PC-3 (cell line): ENCODE measurements around the gene CNPY1. TPM values are rescaled to one million over a fixed set of nuclear protein-coding genes. Genes with fewer than 3 reads are reported as not detected.

Experiments
- ATAC-seq: fragments of 200-7000 bp; cut with Tn5 transposase; 2 replicates; pipeline ENCODE4 v1.9.1; 2020; ENCODE audit warnings: mild to moderate bottlenecking, moderate library complexity
- BruUV-seq: library from RNA; stranded (reverse); fragments of 400-500 nt; replicated peaks from 2 replicates; lab custom pipeline; 2021; lab: Mats Ljungman, UMichigan
- CTCF ChIA-PET: fragments of 300-600 bp; sonication (Branson Sonifier 250); formaldehyde crosslinking; loops from one replicate; lab custom pipeline; 2022; ENCODE audit warnings: antibody characterized with exemption; lab: Charles Lee
- POLR2A ChIA-PET: fragments of 300-600 bp; sonication (Branson Sonifier 250); formaldehyde crosslinking; loops from one replicate; lab custom pipeline; 2022; ENCODE audit warnings: antibody characterized with exemption; ENCODE audit not compliant: unreplicated experiment; lab: Charles Lee
- DNase-seq: peaks from one replicate; pipeline ENCODE4 v3.0.0-alpha.2; 2015
- H2AFZ ChIP-seq: fragments of 300-600 bp; sonication (generic); 2 replicates; pipeline ENCODE4 v1.6.0; 2016; ENCODE audit warnings: antibody characterized with exemption, low read length
- H3F3A ChIP-seq: fragments of 300-600 bp; sonication (generic); one replicate; pipeline ENCODE4 v1.6.0; 2017; ENCODE audit warnings: antibody characterized with exemption, low read length, control low read depth, mild to moderate bottlenecking; ENCODE audit not compliant: unreplicated experiment
- H3K27ac ChIP-seq: fragments of 300-600 bp; sonication (generic); 2 replicates; pipeline ENCODE4 v1.5.1; 2016; ENCODE audit warnings: mild to moderate bottlenecking, low read length
- H3K27me3 ChIP-seq: fragments of 300-600 bp; sonication (generic); 2 replicates; pipeline ENCODE4 v1.6.1; 2016; ENCODE audit warnings: low read length, mixed read lengths
- H3K36me3 ChIP-seq: fragments of 300-600 bp; sonication (generic); 2 replicates; pipeline ENCODE4 v1.6.1; 2016; ENCODE audit warnings: low read depth, mixed run types, low read length, mixed read lengths
- H3K4me1 ChIP-seq: fragments of 300-600 bp; sonication (generic); 2 replicates; pipeline ENCODE4 v1.5.1; 2016; ENCODE audit warnings: low read length; ENCODE audit not compliant: insufficient read depth
- H3K4me2 ChIP-seq: fragments of 300-600 bp; sonication (generic); 2 replicates; pipeline ENCODE4 v1.6.0; 2016; ENCODE audit warnings: low read length
- H3K4me3 ChIP-seq: fragments of 300-600 bp; sonication (generic); 2 replicates; pipeline ENCODE4 v1.5.1; 2016; ENCODE audit warnings: mild to moderate bottlenecking, low read length, mixed read lengths
- H3K79me2 ChIP-seq: fragments of 300-600 bp; sonication (generic); 2 replicates; pipeline ENCODE4 v1.6.1; 2017; ENCODE audit warnings: low read length, mixed read lengths
- H3K9ac ChIP-seq: fragments of 300-600 bp; sonication (generic); 2 replicates; pipeline ENCODE4 v1.6.0; 2016; ENCODE audit warnings: mild to moderate bottlenecking, low read length
- H3K9me2 ChIP-seq: fragments of 300-600 bp; sonication (generic); replicated peaks from 2 replicates; pipeline ENCODE4 v1.6.1; 2016; ENCODE audit warnings: mixed run types, low read length, mixed read lengths
- H3K9me3 ChIP-seq: fragments of 300-600 bp; sonication (generic); 2 replicates; pipeline ENCODE4 v1.6.1; 2016; ENCODE audit warnings: low read length, mixed read lengths
- H4K20me1 ChIP-seq: fragments of 300-600 bp; sonication (generic); 2 replicates; pipeline ENCODE4 v1.6.1; 2016; ENCODE audit warnings: low read length, mixed read lengths
- CTCF ChIP-seq: fragments of 300-600 bp; sonication (generic); conservative IDR thresholded peaks from 2 replicates; pipeline ENCODE4 v1.5.1; 2017; ENCODE audit warnings: antibody characterized with exemption, low read depth, mild to moderate bottlenecking, low read length
- EZH2 ChIP-seq: fragments of 300-600 bp; sonication (generic); IDR thresholded peaks from one replicate; pipeline ENCODE4 v1.6.1; 2017; ENCODE audit warnings: antibody characterized with exemption, mild to moderate bottlenecking, low read length; ENCODE audit not compliant: unreplicated experiment
- EZH2phosphoT487 ChIP-seq: fragments of 300-600 bp; sonication (generic); IDR thresholded peaks from 2 replicates; pipeline ENCODE4 v1.6.1; 2018; ENCODE audit warnings: mild to moderate bottlenecking, antibody characterized with exemption, low read length, borderline replicate concordance
- intact Hi-C: fragments of 100-400 bp; cut with micrococcal nuclease; formaldehyde crosslinking; loops from 2 replicates; pipeline ENCODE4 v1.9.0; 2023
- total RNA-seq: library from RNA; depleted of rRNA; stranded (reverse); fragments of >200 nt; gene quantifications from 2 replicates; pipeline ENCODE4 v1.2.3, GENCODE V29; 2014

CNPY1 gene
- total RNA-seq, 1 experiment from 2014 or later: not detected

- Histone ChIP-seq H3F3A (no peaks in the 10 kb centered on the region), H3K9ac (no peak overlapping the region), H3K36me3 (no peaks in the 10 kb centered on the region), H3K9me2 (no peaks in the 10 kb centered on the region), H3K79me2 (no peaks in the 10 kb centered on the region), H3K4me1 (no peaks in the 10 kb centered on the region), H3K27me3 (peaks cover 12% of the 10 kb centered on the region), H3K9me3 (no peaks in the 10 kb centered on the region), H3K4me3 (no peak overlapping the region), H3K27ac (no peak overlapping the region), H3K4me2 (no peak overlapping the region), H2AFZ (no peak overlapping the region), H4K20me1 (no peaks in the 10 kb centered on the region)
- BruUV-seq: no TSS peak
- intact Hi-C loops: no loop called here
- TF ChIP-seq EZH2 (no peak), EZH2phosphoT487 (no peak), CTCF (no peak)
- CTCF ChIA-PET: no interaction called here
- POLR2A ChIA-PET: no interaction called here
- ATAC-seq (no peak), DNase-seq (no peak)
Observed at GRCh38 chr7:155580367-155580766, 34.0 kb upstream of the CNPY1 start.

DNA sequence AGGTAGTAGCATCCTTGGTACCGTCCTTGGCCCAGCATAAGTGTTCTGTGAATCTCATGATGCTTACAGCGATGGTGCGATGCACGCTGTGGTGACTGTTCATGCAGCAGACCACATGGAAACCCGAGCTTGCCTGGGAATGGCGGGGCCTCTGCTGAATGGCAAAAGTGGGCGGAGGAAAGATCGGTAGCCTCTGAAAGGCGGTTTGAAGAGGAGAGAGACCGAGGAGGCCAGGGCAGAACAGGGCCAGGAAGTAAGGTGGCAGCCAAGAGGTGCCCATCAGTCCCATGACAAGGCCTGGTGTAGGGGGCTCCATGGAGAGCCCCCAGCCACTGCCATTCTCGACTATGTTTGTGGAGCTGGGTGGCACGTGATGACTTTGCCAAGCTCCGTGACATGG is 33.2 kb upstream of the CNPY1 start:
- Histone ChIP-seq H3K9ac (no peak overlapping the region), H3K27me3 (peaks cover 6% of the 10 kb centered on the region; the same call in 1 of the 2 replicates), H3K4me2 (no peak overlapping the region), H3K36me3 (no peaks in the 10 kb centered on the region), H2AFZ (no peak overlapping the region), H3K27ac (no peak overlapping the region), H3K79me2 (no peaks in the 10 kb centered on the region), H4K20me1 (no peaks in the 10 kb centered on the region), H3K9me3 (no peaks in the 10 kb centered on the region), H3F3A (no peaks in the 10 kb centered on the region), H3K9me2 (no peaks in the 10 kb centered on the region), H3K4me1 (no peaks in the 10 kb centered on the region), H3K4me3 (no peak overlapping the region)
- POLR2A ChIA-PET: no interaction called here
- ATAC-seq (no peak), DNase-seq (no peak)
- BruUV-seq: no TSS peak
- intact Hi-C loops: no loop called here
- TF ChIP-seq CTCF: no peak
- no peak for TF ChIP-seq EZH2
- no peak for TF ChIP-seq EZH2phosphoT487
- CTCF ChIA-PET: no interaction called here

GRCh38 chr7:155578016-155578415 is 31.7 kb upstream of the CNPY1 start:
- BruUV-seq: no TSS peak
- POLR2A ChIA-PET: no interaction called here

More at GRCh38 chr7:155578016-155578415, 31.7 kb upstream of the CNPY1 start:
- no peak overlapping the region for H3K4me2 ChIP-seq
- no peaks in the 10 kb centered on the region for H4K20me1 ChIP-seq
- no peak for TF ChIP-seq CTCF
- no peak for TF ChIP-seq EZH2phosphoT487
- no peak for TF ChIP-seq EZH2
- no peak for DNase-seq
- no peaks in the 10 kb centered on the region for H3K79me2 ChIP-seq
- H3K9ac ChIP-seq: no peak overlapping the region
- no peaks in the 10 kb centered on the region for H3K36me3 ChIP-seq
- H3K4me3 ChIP-seq: no peak overlapping the region
- H3K27me3 ChIP-seq: no peaks in the 10 kb centered on the region
- intact Hi-C loops: no loop called here
- no peak for ATAC-seq
- H3K4me1 ChIP-seq: no peaks in the 10 kb centered on the region
- no peaks in the 10 kb centered on the region for H3K9me3 ChIP-seq
- no peak overlapping the region for H2AFZ ChIP-seq
- H3K9me2 ChIP-seq: no peaks in the 10 kb centered on the region
- no peak overlapping the region for H3K27ac ChIP-seq
- no peaks in the 10 kb centered on the region for H3F3A ChIP-seq
- CTCF ChIA-PET: no interaction called here
